22Rv1 (cell line): ENCODE measurements around the gene OTX2.

Experiments
- CTCF ChIP-seq: fragments of 450-650 bp; IDR thresholded peaks from 2 replicates; pipeline ENCODE4 v1.5.1; 2017; ENCODE audit warnings: mild to moderate bottlenecking
- ZFX ChIP-seq: fragments of 450-650 bp; IDR thresholded peaks from 2 replicates; pipeline ENCODE4 v1.6.1; 2017; ENCODE audit warnings: antibody characterized with exemption, borderline replicate concordance

- TF ChIP-seq CTCF (no peak), ZFX (no peak)
Observed at GRCh38 chr14:56754921-56755320, 55.4 kb downstream of the OTX2 start.
